Duodenal mucosa (tissue), 2 donors: ENCODE results near the gene ARAF.
"Not testable (repeated sequence)": the region's sequence is repeated elsewhere in the genome, so short reads cannot be mapped to it uniquely, and the experiment has no call there.

Experiments
- H3K27ac ChIP-seq: one replicate; pipeline ENCODE4 v1.7.0; 2013; ENCODE audit warnings: low read depth, low read length
- H3K27me3 ChIP-seq, 2 donors: one replicate each; pipeline ENCODE4 v1.7.0; 2013; ENCODE audit warnings: low read length in 2 of 2, control low read depth in 1 of 2; ENCODE audit not compliant: insufficient read depth in 2 of 2, control insufficient read depth in 1 of 2
- H3K36me3 ChIP-seq, 2 donors: one replicate each; pipeline ENCODE4 v1.7.0; 2013; ENCODE audit warnings: low read length in 2 of 2, control low read depth in 1 of 2; ENCODE audit not compliant: insufficient read depth in 2 of 2, control insufficient read depth in 1 of 2
- H3K4me1 ChIP-seq, 2 donors: one replicate each; pipeline ENCODE4 v1.7.0; 2013; ENCODE audit warnings: low read length in 2 of 2, control low read depth in 1 of 2; ENCODE audit not compliant: insufficient read depth in 2 of 2, control insufficient read depth in 1 of 2
- H3K4me3 ChIP-seq, 2 donors: one replicate each; pipeline ENCODE4 v1.7.0; 2013; ENCODE audit warnings: low read length in 2 of 2, low read depth in 1 of 2
- H3K9ac ChIP-seq, 2 donors: one replicate each; pipeline ENCODE4 v1.7.0; 2013; ENCODE audit warnings: low read length in 2 of 2, low read depth in 1 of 2
- H3K9me3 ChIP-seq, 2 donors: one replicate each; pipeline ENCODE4 v1.7.0; 2013; ENCODE audit warnings: low read length in 2 of 2, control low read depth in 1 of 2; ENCODE audit not compliant: control insufficient read depth in 1 of 2

Gene ARAF

DNA sequence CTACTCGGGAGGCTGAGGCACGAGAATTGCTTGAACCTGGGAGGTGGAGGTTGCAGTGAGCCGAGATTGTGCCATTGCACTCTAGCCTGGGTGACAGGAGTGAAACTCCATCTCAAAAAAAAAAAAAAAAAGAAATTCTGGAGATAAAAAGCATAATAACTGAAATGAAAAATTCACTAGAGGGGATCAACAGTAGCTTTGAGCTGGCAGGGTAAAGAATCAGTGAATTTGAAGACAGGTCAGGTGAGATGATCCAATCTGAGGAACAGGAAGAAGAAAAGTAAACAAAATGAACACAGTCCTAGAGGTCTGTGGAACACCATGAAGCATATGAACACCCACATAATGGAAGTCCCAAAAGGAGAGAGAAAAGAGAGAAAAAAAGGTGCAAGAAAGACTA, 36.2 kb downstream of the ARAF start:
- Histone ChIP-seq H3K9ac (no peak overlapping the region), H3K27ac (no peak overlapping the region), H3K4me1 (no peaks in the 10 kb centered on the region), H3K36me3 (no peaks in the 10 kb centered on the region), H3K4me3 (no peak overlapping the region), H3K27me3 (no peaks in the 10 kb centered on the region), H3K9me3 (no peaks in the 10 kb centered on the region)

DNA sequence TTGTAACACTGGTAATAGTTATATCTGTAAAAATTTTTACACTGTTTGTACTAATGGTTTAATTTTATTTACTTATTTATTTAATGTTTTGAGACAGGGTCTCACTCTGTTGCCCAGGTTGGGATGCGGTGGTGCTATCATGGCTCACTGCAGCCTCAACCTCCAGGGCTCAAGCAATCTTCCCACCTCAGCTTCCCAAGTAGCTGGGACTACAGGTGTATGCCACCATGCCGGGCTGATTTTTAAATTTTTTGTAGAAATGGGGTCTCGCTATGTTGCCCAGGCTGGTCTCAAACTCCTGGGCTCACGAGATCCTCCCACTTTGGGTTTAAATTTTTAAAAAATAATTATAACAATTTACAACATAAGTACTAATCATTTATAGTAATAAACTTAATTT, 42.1 kb downstream of the ARAF start:
- not testable (repeated sequence) for H3K9me3 ChIP-seq, H3K27me3 ChIP-seq, H3K9ac ChIP-seq, H3K4me1 ChIP-seq, H3K27ac ChIP-seq, H3K36me3 ChIP-seq, H3K4me3 ChIP-seq

DNA sequence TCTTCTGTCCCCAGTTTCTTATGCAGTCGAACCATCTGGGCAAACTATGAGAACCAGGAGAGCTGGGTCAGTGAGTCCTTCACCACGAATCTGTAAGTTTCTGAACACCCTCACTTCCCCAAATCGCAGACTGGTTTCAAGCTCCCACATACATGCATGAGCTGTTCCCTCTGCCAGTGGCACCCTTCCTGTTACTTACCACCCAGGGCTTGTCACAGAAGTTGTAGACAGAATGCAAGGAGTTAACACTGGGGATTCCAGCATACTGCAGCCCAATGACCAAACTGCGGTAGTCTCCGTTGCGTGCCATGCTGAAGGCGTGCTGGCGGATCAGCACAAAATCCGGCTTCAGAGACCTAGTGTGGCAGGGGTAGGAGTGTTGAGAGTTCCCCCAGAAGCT, 44.0 kb downstream of the ARAF start:
- H3K27ac ChIP-seq: no peak overlapping the region
- H3K27me3 ChIP-seq: no peaks in the 10 kb centered on the region
- H3K4me3 ChIP-seq: no peak overlapping the region
- H3K36me3 ChIP-seq: no peaks in the 10 kb centered on the region
- no peak overlapping the region for H3K9ac ChIP-seq
- no peaks in the 10 kb centered on the region for H3K4me1 ChIP-seq
- H3K9me3 ChIP-seq: no peaks in the 10 kb centered on the region

DNA sequence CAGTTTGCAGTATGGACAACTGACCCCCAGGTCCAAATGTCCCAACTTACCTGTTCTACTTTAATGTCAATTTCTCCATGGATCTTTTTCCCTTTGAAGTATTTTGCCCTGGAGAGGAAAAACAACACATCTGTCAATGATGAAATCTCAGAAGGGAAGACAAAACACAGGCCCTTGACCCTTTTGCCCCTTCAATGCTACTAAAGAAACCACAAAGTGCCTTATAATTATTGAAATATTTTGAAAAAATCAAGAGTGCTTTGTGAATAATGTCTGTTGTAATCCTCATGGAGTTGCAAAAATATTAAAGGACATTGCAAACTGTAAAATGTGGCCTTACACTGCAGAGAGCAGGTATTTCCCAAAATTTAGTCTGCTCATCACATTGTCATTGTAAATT, 46.1 kb downstream of the ARAF start:
- Histone ChIP-seq H3K4me3 (no peak overlapping the region), H3K4me1 (no peaks in the 10 kb centered on the region), H3K27ac (no peak overlapping the region), H3K27me3 (no peaks in the 10 kb centered on the region), H3K36me3 (no peaks in the 10 kb centered on the region), H3K9ac (no peak overlapping the region), H3K9me3 (no peaks in the 10 kb centered on the region)

GRCh38 chrX:47608130-47608810, 47.3 kb downstream of the ARAF start:
- no peak overlapping the region for H3K9ac ChIP-seq
- H3K9me3 ChIP-seq: no peaks in the 10 kb centered on the region
- H3K4me1 ChIP-seq: no peaks in the 10 kb centered on the region
- H3K36me3 ChIP-seq: no peaks in the 10 kb centered on the region
- H3K4me3 ChIP-seq: no peak overlapping the region
- no peak overlapping the region for H3K27ac ChIP-seq
- H3K27me3 ChIP-seq: no peaks in the 10 kb centered on the region

DNA sequence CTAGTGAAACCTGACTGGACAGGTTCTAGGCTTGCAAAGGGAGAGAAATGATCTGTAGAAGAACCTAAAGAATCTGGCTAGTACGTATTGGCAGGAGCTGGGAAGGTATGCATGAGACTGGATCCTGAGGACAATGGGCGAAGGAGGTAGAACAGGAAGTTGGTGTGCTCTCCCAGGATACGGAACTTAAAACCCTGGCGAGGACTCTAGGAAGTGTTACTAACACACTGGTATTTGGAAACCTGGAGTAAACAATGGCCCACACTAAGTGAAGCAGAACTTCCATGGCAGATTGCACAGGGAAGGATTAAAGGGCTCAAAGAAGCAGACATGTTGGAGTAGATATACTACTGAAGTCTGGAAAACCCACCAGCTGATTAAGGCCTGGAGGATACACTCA, 49.5 kb downstream of the ARAF start:
- no peak overlapping the region for H3K27ac ChIP-seq
- no peaks in the 10 kb centered on the region for H3K9me3 ChIP-seq
- H3K4me1 ChIP-seq: no peaks in the 10 kb centered on the region
- no peak overlapping the region for H3K9ac ChIP-seq
- H3K36me3 ChIP-seq: no peaks in the 10 kb centered on the region
- no peak overlapping the region for H3K4me3 ChIP-seq
- H3K27me3 ChIP-seq: no peaks in the 10 kb centered on the region

GRCh38 chrX:47611489-47611888, 50.5 kb downstream of the ARAF start:
- Histone ChIP-seq H3K4me1 (no peaks in the 10 kb centered on the region), H3K27me3 (no peaks in the 10 kb centered on the region), H3K4me3 (no peak overlapping the region), H3K9me3 (no peaks in the 10 kb centered on the region), H3K36me3 (no peaks in the 10 kb centered on the region), H3K27ac (no peak overlapping the region), H3K9ac (no peak overlapping the region)

DNA sequence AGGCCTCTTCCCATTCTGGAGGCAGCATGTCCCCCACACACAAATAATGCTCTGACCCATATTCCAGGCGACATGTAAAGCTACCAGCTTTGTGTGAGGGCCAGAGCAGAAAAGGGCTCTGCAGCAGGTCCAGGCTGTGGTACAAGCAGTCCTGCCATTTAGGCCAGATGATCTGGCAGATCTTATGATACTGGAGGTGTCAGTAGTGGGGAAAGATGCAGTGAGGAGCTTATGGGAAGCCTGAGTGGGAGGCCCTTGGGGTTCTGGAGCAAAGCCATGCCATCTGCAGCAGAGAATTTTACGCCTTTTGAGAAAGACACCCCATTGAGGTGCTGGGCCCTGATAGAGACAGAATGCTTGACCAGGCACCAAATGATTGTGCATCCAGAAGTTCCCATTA, 50.9 kb downstream of the ARAF start:
- H3K27me3 ChIP-seq: no peaks in the 10 kb centered on the region
- no peak overlapping the region for H3K9ac ChIP-seq
- no peaks in the 10 kb centered on the region for H3K36me3 ChIP-seq
- no peaks in the 10 kb centered on the region for H3K4me1 ChIP-seq
- no peaks in the 10 kb centered on the region for H3K9me3 ChIP-seq
- H3K27ac ChIP-seq: no peak overlapping the region
- H3K4me3 ChIP-seq: no peak overlapping the region

DNA sequence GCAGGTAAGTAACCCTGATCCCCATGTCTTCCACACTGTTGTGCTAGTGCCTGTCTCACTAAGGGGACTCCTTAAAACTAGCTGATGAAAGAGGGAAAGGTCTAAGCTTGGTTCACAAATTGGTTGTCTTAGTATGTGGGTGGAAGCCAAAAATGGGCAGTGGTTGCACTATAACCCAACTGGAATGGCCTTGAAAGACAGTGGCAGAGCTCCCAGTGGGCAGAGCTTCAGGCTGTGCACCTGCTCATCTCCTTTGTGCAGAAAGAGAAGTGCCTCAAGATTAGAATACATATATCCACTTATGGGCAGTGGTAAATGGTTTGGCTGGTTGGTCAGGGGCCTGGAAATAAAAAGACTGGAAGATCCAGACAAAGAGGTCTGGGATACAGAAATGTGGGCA, 51.4 kb downstream of the ARAF start:
- Histone ChIP-seq H3K27ac (no peak overlapping the region), H3K36me3 (no peaks in the 10 kb centered on the region), H3K4me3 (no peak overlapping the region), H3K27me3 (no peaks in the 10 kb centered on the region), H3K9ac (no peak overlapping the region), H3K4me1 (no peaks in the 10 kb centered on the region), H3K9me3 (no peaks in the 10 kb centered on the region)

DNA sequence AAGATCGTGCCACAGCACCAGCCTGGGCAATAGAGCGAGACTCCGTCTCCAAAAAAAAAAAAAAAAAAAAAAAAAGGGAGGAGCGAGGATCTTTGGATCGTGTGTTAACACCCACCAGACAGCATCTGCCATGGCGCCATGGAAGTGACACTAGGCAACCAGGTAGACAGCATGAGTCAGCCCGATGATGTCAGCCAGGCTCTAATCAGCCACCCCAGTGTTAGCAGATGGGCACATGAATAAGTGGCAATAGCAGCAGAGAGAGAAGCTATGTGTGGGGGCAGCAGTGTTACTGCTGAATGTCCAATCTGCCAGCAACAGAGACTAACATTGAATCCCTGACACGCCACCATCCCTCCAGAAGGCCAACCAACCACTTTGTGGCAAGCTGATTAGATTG, 52.1 kb downstream of the ARAF start:
- Histone ChIP-seq H3K9ac (no peak overlapping the region), H3K27ac (no peak overlapping the region), H3K27me3 (no peaks in the 10 kb centered on the region), H3K9me3 (no peaks in the 10 kb centered on the region), H3K4me3 (no peak overlapping the region), H3K4me1 (no peaks in the 10 kb centered on the region), H3K36me3 (no peaks in the 10 kb centered on the region)

DNA sequence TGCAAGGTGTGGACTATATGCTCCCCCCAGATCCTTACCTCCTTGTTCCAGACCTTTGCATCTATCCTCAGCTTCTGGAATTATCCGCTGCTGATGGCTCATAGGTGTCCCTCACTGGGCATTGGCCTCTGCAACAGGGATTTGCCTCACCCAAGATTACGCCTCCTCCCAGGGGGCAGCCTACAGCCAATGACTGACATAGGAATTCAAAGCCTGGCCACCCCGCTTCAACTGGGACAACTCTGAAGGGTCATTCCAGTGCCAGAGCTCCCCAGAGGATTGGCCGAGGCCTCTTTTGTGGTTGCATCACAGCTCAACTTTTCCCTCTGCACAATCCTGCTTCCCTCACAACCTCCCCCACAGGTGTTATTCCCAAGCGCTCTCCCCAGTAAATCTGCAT, 53.6 kb downstream of the ARAF start:
- Histone ChIP-seq H3K27me3 (no peaks in the 10 kb centered on the region), H3K4me3 (no peak overlapping the region)

More for the DNA sequence above, 53.6 kb downstream of the ARAF start:
- Histone ChIP-seq H3K36me3 (no peaks in the 10 kb centered on the region), H3K27ac (no peak overlapping the region), H3K4me1 (no peaks in the 10 kb centered on the region), H3K9me3 (no peaks in the 10 kb centered on the region), H3K9ac (no peak overlapping the region)
